HTR-8/SVneo (cell line): ENCODE results near the gene PRM3.

Experiments used
- DNase-seq: peaks from one replicate; pipeline ENCODE4 v3.0.0; 2011; ENCODE audit warnings: low spot score, mixed read lengths; ENCODE audit not compliant: insufficient read length
- FAIRE-seq: peaks from 2 replicates; lab custom pipeline; 2011; peaks lifted over from hg19 to GRCh38; lab: Jason Lieb, UNC

PRM3 gene

GRCh38 chr16:11262915-11263314 is 10.5 kb downstream of the PRM3 start:
- FAIRE-seq (no peak), DNase-seq (no peak)

GRCh38 chr16:11260596-11260966 is 12.8 kb downstream of the PRM3 start:
- DNase-seq (no peak), FAIRE-seq (no peak)

GRCh38 chr16:11259655-11260595 is 13.5 kb downstream of the PRM3 start:
- FAIRE-seq, result no peak
- DNase-seq, result no peak

GRCh38 chr16:11258553-11259492 is 14.6 kb downstream of the PRM3 start:
- no peak for FAIRE-seq
- no peak for DNase-seq

DNA sequence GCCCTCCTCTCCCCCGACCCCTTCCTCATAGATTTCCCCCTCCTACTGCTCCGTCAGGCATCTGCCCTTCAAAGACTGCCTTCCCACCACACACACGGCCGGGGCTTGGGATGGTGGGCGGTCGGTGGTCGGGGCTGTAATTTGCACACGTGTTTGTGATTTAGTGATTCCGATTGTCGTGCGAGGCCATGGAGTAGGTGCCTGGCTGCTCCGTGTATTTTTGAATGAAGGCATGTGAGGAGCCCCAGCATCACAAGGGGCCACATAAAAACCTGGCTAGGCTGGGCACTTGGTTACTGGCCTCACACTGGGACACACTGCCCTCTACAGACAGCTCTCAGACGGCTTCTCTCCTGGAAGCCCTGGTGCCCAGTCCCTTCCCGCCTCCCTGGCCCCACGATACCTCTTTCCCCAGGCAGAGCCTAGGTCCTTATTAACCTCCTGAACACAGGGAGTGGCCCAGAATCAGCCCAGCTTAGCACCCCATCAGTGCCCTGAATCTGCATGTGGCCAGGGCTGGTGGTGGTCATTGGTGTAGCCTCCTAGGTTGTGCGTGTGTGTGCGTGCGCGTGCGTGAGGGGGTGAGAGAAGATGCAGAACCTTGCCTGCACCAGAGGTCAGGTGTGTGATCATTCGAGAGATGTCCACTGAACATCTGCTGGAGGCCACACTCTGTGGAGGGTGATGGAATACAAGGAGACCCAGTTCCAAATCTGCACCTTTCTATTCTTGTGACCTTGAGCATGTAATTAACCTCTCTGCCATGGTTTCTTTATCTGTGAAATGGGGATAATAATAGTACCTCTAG is 16.1 kb downstream of the PRM3 start:
- peak; percentile 87 for DNase-seq
- FAIRE-seq, result peak; percentile 55

DNA sequence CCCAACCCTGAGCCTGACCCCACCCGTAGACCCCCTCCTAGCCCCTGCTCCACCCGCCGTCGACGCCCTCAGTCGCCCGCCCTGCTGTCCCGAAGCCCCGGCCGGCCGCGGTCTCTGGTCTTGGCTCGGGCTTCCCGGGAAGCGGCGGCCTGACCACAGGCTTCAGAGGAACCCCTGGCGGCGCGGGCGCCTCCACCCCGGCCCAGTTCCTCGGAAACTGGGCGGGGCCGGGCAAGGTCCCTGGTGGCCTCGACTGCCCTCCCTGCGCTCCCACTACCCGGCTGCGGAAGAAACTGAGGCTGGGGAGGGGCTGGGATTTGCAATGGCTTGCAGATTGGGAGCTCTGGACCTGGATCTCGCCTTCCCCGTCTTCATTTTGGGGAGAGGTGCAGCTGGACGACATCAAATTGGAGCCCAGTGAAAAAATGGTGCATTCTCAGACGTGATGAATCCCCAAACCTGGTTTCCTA is 16.7 kb downstream of the PRM3 start:
- DNase-seq, result no peak
- no peak for FAIRE-seq

GRCh38 chr16:11255737-11256660 is 17.4 kb downstream of the PRM3 start, which contains the start of gene SOCS1:
Gene SOCS1, minus strand, starts transcription at chr16:11256204. Its CDS starts 726 bp downstream, at chr16:11255478.
- DNase-seq (peak; percentile 80), FAIRE-seq (no peak)

DNA sequence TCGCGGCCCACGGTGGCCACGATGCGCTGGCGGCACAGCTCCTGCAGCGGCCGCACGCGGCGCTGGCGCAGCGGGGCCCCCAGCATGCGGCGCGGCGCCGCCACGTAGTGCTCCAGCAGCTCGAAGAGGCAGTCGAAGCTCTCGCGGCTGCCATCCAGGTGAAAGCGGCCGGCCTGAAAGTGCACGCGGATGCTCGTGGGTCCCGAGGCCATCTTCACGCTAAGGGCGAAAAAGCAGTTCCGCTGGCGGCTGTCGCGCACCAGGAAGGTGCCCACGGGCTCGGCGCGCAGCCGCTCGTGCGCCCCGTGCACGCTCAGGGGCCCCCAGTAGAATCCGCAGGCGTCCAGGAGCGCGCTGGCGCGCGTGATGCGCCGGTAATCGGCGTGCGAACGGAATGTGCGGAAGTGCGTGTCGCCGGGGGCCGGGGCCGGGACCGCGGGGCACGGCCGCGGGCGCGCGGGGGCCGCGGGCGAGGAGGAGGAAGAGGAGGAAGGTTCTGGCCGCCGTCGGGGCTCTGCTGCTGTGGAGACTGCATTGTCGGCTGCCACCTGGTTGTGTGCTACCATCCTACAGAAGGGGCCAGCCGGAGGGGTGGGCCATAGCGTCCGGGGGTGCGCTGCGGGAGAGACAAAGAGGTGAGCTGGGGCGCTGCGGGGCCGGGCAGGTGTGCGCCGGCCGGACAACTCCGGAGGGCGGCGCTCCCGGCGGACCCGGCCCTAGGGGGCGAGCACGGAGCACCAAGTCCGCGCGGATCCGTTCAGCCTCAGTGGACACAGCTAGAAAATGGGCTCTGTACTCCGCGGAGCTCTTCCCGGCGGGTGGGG is 18.3 kb downstream of the PRM3 start:
- no peak for FAIRE-seq
- no peak for DNase-seq

DNA sequence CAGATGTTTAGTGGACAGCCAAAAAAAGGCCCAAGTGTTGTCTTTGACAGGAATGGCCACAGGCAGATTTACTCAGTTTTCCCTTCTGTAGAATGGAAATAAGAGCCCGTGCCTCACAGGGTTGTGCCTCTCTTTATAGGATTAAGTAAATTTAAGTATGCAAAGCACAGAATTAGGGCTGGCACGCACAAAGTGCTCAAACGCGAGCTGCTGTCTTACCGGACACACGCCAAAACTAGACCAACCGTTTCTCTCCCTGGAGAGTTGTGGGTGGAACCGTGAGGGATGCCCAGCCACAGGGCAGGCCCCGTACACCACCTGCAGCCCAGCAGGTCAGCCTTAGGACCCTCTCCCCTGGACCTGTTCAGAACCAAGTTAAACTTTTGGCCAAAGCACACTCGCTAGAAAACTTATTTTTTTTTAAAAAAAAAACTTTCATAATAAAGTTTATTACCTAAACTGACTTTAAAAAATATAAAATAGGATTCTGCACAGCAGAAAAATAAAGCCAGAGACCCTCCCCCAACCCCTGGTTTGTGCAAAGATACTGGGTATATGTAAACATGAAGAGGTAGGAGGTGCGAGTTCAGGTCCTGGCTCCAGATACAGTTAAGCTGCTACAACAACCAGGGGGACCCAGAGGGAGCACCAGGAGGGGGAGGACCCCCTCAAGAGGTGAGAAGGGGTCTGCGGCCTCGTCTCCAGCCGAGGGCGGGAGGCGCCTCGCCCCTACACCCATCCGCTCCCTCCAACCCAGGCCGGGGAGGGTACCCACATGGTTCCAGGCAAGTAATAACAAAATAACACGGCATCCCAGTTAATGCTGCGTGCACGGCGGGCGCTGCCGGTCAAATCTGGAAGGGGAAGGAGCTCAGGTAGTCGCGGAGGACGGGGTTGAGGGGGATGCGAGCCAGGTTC is 19.2 kb downstream of the PRM3 start:
- DNase-seq, result no peak
- FAIRE-seq, result no peak

DNA sequence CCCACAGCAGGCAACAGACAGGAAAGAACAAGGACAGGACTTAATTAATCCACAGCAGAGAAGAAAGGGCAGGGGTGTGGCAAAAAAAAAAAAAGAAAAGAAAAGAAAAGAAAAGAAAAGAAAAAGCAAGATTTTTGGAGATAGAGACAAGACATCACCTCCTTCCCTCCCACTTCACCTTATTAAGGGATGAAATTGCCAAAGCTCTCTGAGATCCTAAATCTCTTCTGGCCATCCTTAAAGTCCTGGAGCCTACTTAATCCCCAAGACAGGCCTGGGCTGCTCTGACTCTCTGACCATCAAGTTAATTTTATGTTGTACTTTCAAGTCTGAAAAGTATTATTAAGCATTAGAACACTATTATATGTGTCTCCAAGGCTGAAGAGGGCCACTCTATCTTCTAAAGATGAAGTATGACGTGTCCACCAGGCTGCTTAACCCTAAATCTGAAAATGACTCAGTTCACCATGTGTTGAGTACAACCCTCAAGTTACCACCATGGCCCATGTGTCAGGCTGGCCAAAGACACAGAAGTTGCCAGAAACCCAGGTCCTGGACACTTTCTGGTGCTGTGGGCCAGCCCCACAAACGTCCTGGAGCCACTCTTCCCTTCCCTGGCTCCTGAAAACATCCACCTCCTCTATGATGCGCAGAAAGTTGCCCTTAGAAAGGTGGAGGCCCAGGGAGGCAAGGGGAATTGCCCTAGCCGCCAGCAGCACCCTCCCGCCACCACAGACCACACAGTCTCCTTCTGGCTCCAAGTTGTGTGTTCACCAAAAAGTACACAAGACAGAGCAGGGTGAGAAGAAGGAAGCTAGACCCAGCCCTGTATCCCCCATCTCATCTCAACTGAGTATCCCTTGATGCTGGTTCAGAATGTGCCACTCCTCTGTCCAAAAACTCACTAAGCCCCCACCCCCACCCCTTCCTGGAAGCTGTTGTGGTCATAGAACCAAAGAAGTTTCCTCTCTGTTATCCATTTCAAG is 20.1 kb downstream of the PRM3 start:
- FAIRE-seq (no peak), DNase-seq (no peak)

- FAIRE-seq, result no peak
- no peak for DNase-seq
Observed at GRCh38 chr16:11252482-11252931, 20.9 kb downstream of the PRM3 start.

DNA sequence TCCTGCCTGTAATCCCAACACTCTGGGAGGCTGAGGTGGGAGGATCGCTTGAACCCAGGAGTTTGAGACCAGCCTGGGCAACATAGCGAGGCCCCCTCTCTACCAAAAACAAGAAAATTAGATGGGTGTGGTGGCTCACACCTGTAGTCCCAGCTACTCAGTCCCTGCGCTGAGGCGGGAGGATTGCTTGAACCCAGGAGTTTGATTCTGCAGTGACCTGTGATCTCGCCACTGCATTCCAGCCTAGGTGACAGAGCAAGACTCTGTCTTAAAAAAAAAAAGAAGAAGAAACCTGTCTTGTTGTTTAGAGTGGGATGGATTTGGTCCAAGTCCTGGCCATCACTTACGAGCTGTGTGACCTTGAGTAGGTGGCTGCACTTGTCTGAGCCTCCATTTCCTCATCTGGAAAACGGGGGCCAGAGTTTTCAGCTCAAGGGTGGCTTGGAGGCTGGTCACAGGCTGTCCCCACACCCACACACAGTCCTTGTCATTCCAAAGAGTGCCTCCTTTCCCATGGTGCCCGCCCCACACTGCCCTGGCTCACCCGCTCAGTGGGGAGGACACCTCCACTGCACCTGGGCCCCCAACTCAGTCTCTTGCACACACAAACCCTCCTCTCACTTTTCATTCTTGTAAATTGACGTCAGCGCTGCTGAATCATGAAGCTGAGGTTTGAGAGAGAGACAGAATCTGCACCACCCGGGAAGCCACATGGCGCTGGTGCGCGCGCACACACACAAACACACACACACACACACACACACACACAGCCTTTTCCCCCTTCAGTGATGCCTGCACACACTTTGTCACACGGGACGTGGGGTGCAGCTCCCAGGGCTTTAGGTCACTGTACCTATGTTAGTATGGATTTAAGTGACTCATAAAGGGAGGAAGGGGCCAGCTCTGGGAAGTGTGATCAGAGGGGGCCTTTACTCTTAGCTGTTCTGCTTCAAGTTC is 21.6 kb downstream of the PRM3 start:
- FAIRE-seq (no peak), DNase-seq (no peak)

DNA sequence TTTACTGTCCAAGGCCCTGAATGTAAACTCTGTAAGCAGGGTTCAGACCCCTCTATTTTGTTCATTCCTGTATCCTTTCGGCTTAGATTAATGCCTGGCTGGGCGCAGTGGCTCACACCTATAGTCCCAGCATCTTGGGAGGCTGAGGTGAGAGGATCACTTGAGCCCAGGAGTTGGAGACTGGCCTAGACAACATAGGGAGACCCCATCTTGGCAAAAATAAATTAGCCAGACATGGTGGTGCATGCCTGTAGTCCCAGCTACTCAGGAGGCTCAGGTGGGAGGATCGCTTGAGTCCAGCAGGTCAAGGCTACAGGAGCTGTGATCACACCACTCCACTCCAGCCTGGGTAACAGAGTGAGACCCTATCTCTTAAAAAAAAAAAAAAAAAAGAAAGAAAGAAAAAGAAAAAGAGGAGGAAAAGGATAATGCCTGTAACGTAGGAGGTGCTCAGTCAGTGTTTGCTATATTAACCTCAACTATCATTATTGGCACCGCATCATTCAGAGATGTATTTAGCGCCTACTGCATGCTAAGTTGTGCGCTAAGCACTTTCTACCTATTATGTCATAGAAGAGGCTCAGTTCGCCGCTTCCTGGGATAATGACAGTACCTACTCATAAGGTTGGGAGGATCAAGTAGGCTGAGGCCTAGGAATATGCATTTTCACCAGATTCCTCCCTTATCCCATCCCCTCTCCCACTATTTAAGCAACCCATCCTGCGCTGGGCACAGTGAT is 22.5 kb downstream of the PRM3 start:
- DNase-seq (no peak), FAIRE-seq (no peak)
